Measurements from ENCODE around the gene PSMD5.

The PSMD5 gene

DNA sequence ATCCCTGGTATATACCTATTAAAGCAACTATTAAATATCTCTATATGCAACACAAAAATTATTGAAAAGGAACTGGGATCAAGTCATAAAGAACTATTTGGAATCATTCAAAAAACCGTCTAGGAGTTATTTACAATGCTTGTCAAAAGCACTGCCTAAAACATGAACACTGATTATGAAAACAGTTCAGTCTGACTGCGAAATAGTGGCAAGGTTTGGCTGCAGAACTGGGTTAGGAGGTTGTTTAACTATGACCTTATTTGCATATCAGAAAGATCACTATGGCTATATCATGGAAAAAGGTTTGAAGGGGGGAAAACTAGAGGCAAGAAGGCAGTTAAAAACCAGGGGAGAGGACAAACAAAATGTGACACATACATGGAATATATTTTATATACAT, 61.5 kb downstream of the PSMD5 start:
- Mint-ChIP-seq H3K27ac (no peak overlapping the region), H3K4me3 (no peak overlapping the region), H3K27me3 (ENCODE audit: low read depth) (no peaks in the 10 kb centered on the region), H3K4me1 (ENCODE audit: low read depth) (peaks cover 21% of the 10 kb centered on the region), H3K36me3 (ENCODE audit: low read depth) (peaks cover 52% of the 10 kb centered on the region), H3K9me3 (no peaks in the 10 kb centered on the region)

GRCh38 chr9:120780367-120780766, 62.4 kb downstream of the PSMD5 start:
- Mint-ChIP-seq H3K27me3 (ENCODE audit: low read depth) (no peaks in the 10 kb centered on the region), H3K27ac (no peak overlapping the region), H3K4me1 (ENCODE audit: low read depth) (peaks cover 18% of the 10 kb centered on the region), H3K9me3 (no peaks in the 10 kb centered on the region), H3K36me3 (ENCODE audit: low read depth) (peaks cover 51% of the 10 kb centered on the region), H3K4me3 (no peak overlapping the region)

DNA sequence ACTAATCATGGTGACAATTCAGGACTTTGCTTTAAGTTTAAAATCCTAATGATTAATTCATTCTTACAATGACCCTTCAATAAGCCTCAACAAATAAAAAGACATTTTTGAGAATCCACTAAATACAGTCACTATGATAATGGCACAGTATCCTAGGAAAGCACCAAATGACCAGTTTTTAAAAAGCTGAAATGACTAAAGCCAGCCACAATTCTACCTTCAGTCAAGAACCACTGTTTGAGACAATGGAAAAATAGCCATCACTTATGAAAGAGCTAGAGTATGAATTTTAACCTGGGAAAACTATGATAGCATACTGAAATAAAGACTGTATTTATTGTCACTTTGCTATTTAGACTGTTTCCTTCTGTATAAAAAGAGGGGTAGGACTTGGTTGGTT, 63.5 kb downstream of the PSMD5 start:
- H3K9me3 Mint-ChIP-seq, result no peaks in the 10 kb centered on the region
- no peak overlapping the region for H3K27ac Mint-ChIP-seq
- no peak overlapping the region for H3K4me3 Mint-ChIP-seq
- H3K36me3 Mint-ChIP-seq (ENCODE audit: low read depth), result peaks cover 46% of the 10 kb centered on the region
- no peaks in the 10 kb centered on the region for H3K27me3 Mint-ChIP-seq (ENCODE audit: low read depth)
- peaks cover 18% of the 10 kb centered on the region for H3K4me1 Mint-ChIP-seq (ENCODE audit: low read depth)

DNA sequence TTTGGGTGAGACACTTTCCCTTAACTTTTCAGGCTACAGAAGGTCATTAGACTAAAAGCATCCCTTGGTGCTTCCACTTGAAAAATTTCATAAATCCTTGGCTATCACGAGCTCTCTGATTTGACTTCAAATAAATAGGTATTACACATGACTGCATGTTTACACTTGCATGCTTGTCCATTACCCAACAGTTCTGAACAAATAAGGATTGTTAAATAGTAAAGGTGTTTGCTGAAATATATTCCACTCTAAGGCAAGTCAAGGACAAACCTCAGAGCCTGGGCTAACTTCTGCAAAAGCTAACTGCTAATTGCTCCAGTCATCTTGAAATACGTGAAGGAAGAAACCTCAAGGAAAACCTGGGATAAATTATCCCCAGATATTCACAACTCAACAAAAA, 64.0 kb downstream of the PSMD5 start:
- Mint-ChIP-seq H3K4me1 (ENCODE audit: low read depth) (peaks cover 14% of the 10 kb centered on the region), H3K27ac (no peak overlapping the region), H3K27me3 (ENCODE audit: low read depth) (no peaks in the 10 kb centered on the region), H3K36me3 (ENCODE audit: low read depth) (peaks cover 42% of the 10 kb centered on the region), H3K4me3 (no peak overlapping the region), H3K9me3 (no peaks in the 10 kb centered on the region)

DNA sequence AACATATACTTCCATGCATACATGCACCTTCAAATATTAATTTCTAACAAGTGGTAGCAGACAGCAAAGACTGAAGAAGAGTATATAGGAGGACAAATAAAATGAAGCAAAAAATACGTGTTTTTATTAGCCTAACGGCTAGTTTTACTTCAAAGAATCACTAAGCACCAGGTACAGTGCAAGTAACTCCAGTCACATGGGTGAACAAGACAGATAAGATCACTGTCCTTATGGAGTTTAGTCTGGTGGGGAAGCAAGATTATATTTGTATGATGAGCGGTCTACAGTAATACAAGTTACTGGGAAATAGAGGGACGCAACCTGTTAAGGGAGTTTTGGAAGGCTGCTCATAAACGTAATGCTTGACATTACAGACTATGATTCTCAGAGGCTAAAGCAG, 65.5 kb downstream of the PSMD5 start:
- Mint-ChIP-seq H3K4me1 (ENCODE audit: low read depth) (peaks cover 12% of the 10 kb centered on the region), H3K9me3 (no peaks in the 10 kb centered on the region), H3K27me3 (ENCODE audit: low read depth) (no peaks in the 10 kb centered on the region), H3K4me3 (no peak overlapping the region), H3K27ac (no peak overlapping the region), H3K36me3 (ENCODE audit: low read depth) (peaks cover 38% of the 10 kb centered on the region)

DNA sequence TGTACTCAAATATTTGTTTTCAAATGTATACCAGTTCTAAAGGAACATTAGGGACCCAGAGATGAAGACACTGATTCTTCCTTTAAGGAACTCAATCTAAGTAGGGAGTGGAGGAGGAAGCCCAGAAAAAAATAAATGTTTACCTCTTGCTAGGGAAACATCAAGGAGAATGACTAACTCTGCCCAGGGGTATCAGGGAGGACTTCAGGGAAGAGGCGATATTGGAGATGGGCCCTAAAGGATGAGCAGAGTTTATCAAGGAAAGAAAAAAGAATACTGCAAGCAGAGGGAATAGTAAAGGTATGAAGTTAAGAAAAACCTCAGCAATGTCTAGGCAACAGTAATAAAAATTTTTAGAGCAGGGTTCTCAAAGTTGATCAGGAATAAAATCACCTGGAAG, 65.9 kb downstream of the PSMD5 start:
- Mint-ChIP-seq H3K4me1 (ENCODE audit: low read depth) (peaks cover 12% of the 10 kb centered on the region), H3K27me3 (ENCODE audit: low read depth) (no peaks in the 10 kb centered on the region), H3K27ac (no peak overlapping the region), H3K36me3 (ENCODE audit: low read depth) (peaks cover 37% of the 10 kb centered on the region), H3K9me3 (no peaks in the 10 kb centered on the region), H3K4me3 (no peak overlapping the region)

GRCh38 chr9:120775859-120776258, 66.9 kb downstream of the PSMD5 start:
- Mint-ChIP-seq H3K9me3 (no peaks in the 10 kb centered on the region), H3K27me3 (ENCODE audit: low read depth) (no peaks in the 10 kb centered on the region), H3K4me3 (no peak overlapping the region), H3K36me3 (ENCODE audit: low read depth) (peaks cover 40% of the 10 kb centered on the region), H3K4me1 (ENCODE audit: low read depth) (peaks cover 16% of the 10 kb centered on the region), H3K27ac (no peak overlapping the region)

GRCh38 chr9:120774719-120775118, 68.0 kb downstream of the PSMD5 start:
- Mint-ChIP-seq H3K27me3 (ENCODE audit: low read depth) (no peaks in the 10 kb centered on the region), H3K4me3 (no peak overlapping the region), H3K4me1 (ENCODE audit: low read depth) (peaks cover 22% of the 10 kb centered on the region), H3K27ac (no peak overlapping the region), H3K9me3 (no peaks in the 10 kb centered on the region), H3K36me3 (ENCODE audit: low read depth) (peaks cover 46% of the 10 kb centered on the region)

DNA sequence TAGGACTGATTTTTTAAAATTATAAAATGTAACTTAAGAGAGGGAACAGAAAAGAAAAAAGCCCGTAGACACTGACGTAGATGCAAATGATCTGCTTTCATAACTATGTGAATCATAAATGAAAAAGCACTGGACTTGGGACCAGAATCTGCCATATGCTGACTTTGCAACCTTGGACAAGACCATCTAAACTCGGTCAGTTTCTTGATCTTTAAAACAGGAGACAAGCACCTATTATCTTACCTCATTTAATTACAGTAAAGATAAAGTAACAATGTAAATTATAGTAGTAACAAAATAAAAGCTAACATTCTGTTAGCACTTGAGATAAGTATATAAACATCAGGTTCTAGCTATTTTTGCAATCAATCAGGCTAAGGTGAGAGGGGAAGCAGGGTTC, 69.5 kb downstream of the PSMD5 start:
- Mint-ChIP-seq H3K36me3 (ENCODE audit: low read depth) (peaks cover 43% of the 10 kb centered on the region), H3K27me3 (ENCODE audit: low read depth) (no peaks in the 10 kb centered on the region), H3K4me3 (no peak overlapping the region)

DNA sequence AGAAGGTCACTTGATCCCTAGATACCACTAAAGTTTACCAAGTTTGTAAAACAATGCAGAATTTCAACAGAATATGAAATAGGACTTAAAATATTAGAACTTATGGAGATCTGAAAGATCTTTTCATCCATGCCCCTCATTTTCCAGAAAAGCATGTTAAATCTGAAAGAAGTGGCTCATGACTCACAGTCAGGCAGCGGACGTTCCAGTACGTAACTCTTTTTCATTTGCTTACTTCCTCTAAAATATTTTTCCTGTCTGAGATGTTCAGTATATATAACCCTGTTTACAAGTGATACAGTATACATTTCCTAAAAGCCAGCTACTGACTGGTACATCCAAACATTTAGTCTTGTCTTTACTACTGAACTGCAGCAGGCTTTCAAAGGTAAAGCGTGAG, 71.8 kb downstream of the PSMD5 start:
- Mint-ChIP-seq H3K4me1 (ENCODE audit: low read depth) (peaks cover 37% of the 10 kb centered on the region), H3K4me3 (no peak overlapping the region), H3K36me3 (ENCODE audit: low read depth) (peaks cover 41% of the 10 kb centered on the region), H3K9me3 (no peaks in the 10 kb centered on the region), H3K27ac (peak overlapping the region; percentile 72), H3K27me3 (ENCODE audit: low read depth) (no peaks in the 10 kb centered on the region)

More for the DNA sequence above, 69.5 kb downstream of the PSMD5 start:
- no peaks in the 10 kb centered on the region for H3K9me3 Mint-ChIP-seq
- H3K4me1 Mint-ChIP-seq (ENCODE audit: low read depth), result peaks cover 29% of the 10 kb centered on the region
- no peak overlapping the region for H3K27ac Mint-ChIP-seq

GRCh38 chr9:120768886-120769285, 73.8 kb downstream of the PSMD5 start:
- no peaks in the 10 kb centered on the region for H3K27me3 Mint-ChIP-seq (ENCODE audit: low read depth)
- peaks cover 37% of the 10 kb centered on the region for H3K4me1 Mint-ChIP-seq (ENCODE audit: low read depth)
- peaks cover 52% of the 10 kb centered on the region for H3K36me3 Mint-ChIP-seq (ENCODE audit: low read depth)
- no peaks in the 10 kb centered on the region for H3K9me3 Mint-ChIP-seq
- no peak overlapping the region for H3K27ac Mint-ChIP-seq
- no peak overlapping the region for H3K4me3 Mint-ChIP-seq

GRCh38 chr9:120768247-120768646, 74.5 kb downstream of the PSMD5 start:
- Mint-ChIP-seq H3K9me3 (no peaks in the 10 kb centered on the region), H3K27me3 (ENCODE audit: low read depth) (no peaks in the 10 kb centered on the region), H3K27ac (no peak overlapping the region), H3K36me3 (ENCODE audit: low read depth) (peaks cover 52% of the 10 kb centered on the region), H3K4me3 (no peak overlapping the region), H3K4me1 (ENCODE audit: low read depth) (peaks cover 37% of the 10 kb centered on the region)

GRCh38 chr9:120767451-120767850, 75.3 kb downstream of the PSMD5 start:
- Mint-ChIP-seq H3K27me3 (ENCODE audit: low read depth) (no peaks in the 10 kb centered on the region), H3K9me3 (no peaks in the 10 kb centered on the region), H3K4me1 (ENCODE audit: low read depth) (peaks cover 35% of the 10 kb centered on the region), H3K27ac (no peak overlapping the region), H3K4me3 (no peak overlapping the region), H3K36me3 (ENCODE audit: low read depth) (peaks cover 50% of the 10 kb centered on the region)

Measured in T-helper 1 cell treated with Interleukin-12 subunit alpha and Interleukin-12 subunit beta and Interleukin-4 antibody, amounts not matched to agents 30 μg/mL and 1 μg/mL, for 36 hours (primary cell).